Common myeloid progenitor, CD34-positive (primary cell): ENCODE data around the gene KRT76.

Experiments
- CTCF ChIA-PET: fragments of 350-600 bp; sonication (Branson Sonifier 250); formaldehyde crosslinking; loops from one replicate; lab custom pipeline; 2021; ENCODE audit warnings: antibody characterized with exemption; lab: Charles Lee
- POLR2A ChIA-PET: fragments of 350-600 bp; sonication (Branson Sonifier 250); formaldehyde crosslinking; loops from one replicate; lab custom pipeline; 2021; ENCODE audit warnings: antibody characterized with exemption; lab: Charles Lee
- DNase-seq, 3 donors: peaks; one replicate each; pipeline versions ENCODE4 v3.0.0 to v3.0.0-alpha.2; 2013
- H3K27ac ChIP-seq, 2 experiments: 1 replicate in 1 of 2; 2 replicates in 1 of 2; pipeline ENCODE4 v1.7.0; 2013; ENCODE audit warnings: inconsistent platforms in 2 of 2, low read length in 2 of 2, mild to moderate bottlenecking in 2 of 2, low read depth in 1 of 2, moderate library complexity in 1 of 2; ENCODE audit not compliant: severe bottlenecking in 2 of 2, insufficient read depth in 1 of 2, poor library complexity in 1 of 2
- H3K27me3 ChIP-seq, 5 experiments: replicated peaks in 2 of 5; 1 replicate in 3 of 5; 2 replicates in 2 of 5; pipeline versions ENCODE4 v1.6.1 to v1.7.0; 2013; ENCODE audit warnings: low read length in 4 of 5, mild to moderate bottlenecking in 2 of 5, moderate library complexity in 2 of 5, inconsistent platforms in 1 of 5; ENCODE audit not compliant: insufficient read depth in 5 of 5, control insufficient read depth in 4 of 5
- H3K36me3 ChIP-seq, 4 experiments: 1 replicate in 2 of 4; 2 replicates in 2 of 4; pipeline versions ENCODE4 v1.6.1 to v1.7.0; 2013; ENCODE audit warnings: low read length in 3 of 4, control low read depth in 1 of 4, mild to moderate bottlenecking in 1 of 4; ENCODE audit not compliant: control insufficient read depth in 4 of 4, insufficient read depth in 4 of 4
- H3K4me1 ChIP-seq, 4 experiments: 1 replicate in 3 of 4; 2 replicates in 1 of 4; pipeline versions ENCODE4 v1.6.1 to v1.7.1; 2013; ENCODE audit warnings: low read length in 3 of 4, mild to moderate bottlenecking in 3 of 4, control low read depth in 1 of 4, inconsistent platforms in 1 of 4, moderate library complexity in 1 of 4; ENCODE audit not compliant: control insufficient read depth in 4 of 4, insufficient read depth in 4 of 4; ENCODE audit errors: control extremely low read depth in 1 of 4
- H3K4me3 ChIP-seq, 7 experiments: 1 replicate in 4 of 7; 2 replicates in 3 of 7; pipeline versions ENCODE4 v1.5.1 to v1.7.0; 2013; ENCODE audit warnings: mild to moderate bottlenecking in 7 of 7, low read length in 6 of 7, moderate library complexity in 6 of 7, inconsistent platforms in 2 of 7, low read depth in 2 of 7, control low read depth in 1 of 7; ENCODE audit not compliant: insufficient read depth in 4 of 7, control insufficient read depth in 1 of 7; ENCODE audit errors: extremely low read depth in 1 of 7
- H3K9me3 ChIP-seq, 5 experiments: 1 replicate in 4 of 5; 2 replicates in 1 of 5; pipeline versions ENCODE4 v1.6.1 to v1.7.1; 2013; ENCODE audit warnings: low read length in 4 of 5, mild to moderate bottlenecking in 2 of 5, inconsistent platforms in 1 of 5, low read depth in 1 of 5, moderate library complexity in 1 of 5; ENCODE audit not compliant: control insufficient read depth in 4 of 5, insufficient read depth in 2 of 5; ENCODE audit errors: control extremely low read depth in 1 of 5
- WGBS: methylation state at CpG from one replicate; pipeline ENCODE4 v1.1.5; 2013; ENCODE audit not compliant: insufficient coverage; 5-methylcytosine and 5-hydroxymethylcytosine counted together

The KRT76 gene

GRCh38 chr12:52759218-52759617 lies 17.9 kb downstream of the KRT76 start:
- ChIA-PET POLR2A (no interaction called here), CTCF (no interaction called here)
- Histone ChIP-seq H3K27me3 (peaks cover 0 to 13% (median 8%) of the 10 kb centered on the region in 5 experiments), H3K4me3 (no peak overlapping the region), H3K36me3 (no peaks in the 10 kb centered on the region), H3K27ac (no peak overlapping the region), H3K4me1 (no peaks in the 10 kb centered on the region), H3K9me3 (peaks cover 0 to 33% (median 17%) of the 10 kb centered on the region in 5 experiments)
- 33% methylated on average over 1 of the region's 2 CpGs for WGBS
- no peak for DNase-seq

- Histone ChIP-seq H3K27ac (no peak overlapping the region), H3K9me3 (peaks cover 0 to 38% (median 17%) of the 10 kb centered on the region in 5 experiments), H3K36me3 (no peaks in the 10 kb centered on the region), H3K4me3 (no peak overlapping the region), H3K27me3 (peaks cover 0 to 22% (median 13%) of the 10 kb centered on the region in 5 experiments), H3K4me1 (no peaks in the 10 kb centered on the region)
- POLR2A ChIA-PET, result no interaction called here
- CTCF ChIA-PET, result interaction anchor here (1.7 kb wide), 1 partner anchor 15 kb away, joined by 4 read pairs; no protein-coding TSS in a partner anchor
- no peak for DNase-seq
- WGBS, result 57% methylated on average over 1 of the region's 1 CpG
These were observed 19.5 kb downstream of the KRT76 start for GRCh38 chr12:52757449-52758176.

- CTCF ChIA-PET, result no interaction called here
- H3K27me3 ChIP-seq, result peaks cover 0 to 26% (median 13%) of the 10 kb centered on the region in 5 experiments
- WGBS, result 91% methylated on average over 8 of the region's 8 CpGs
- no peak for DNase-seq
- H3K4me3 ChIP-seq, result no peak overlapping the region
- peaks cover 0 to 33% (median 13%) of the 10 kb centered on the region in 5 experiments for H3K9me3 ChIP-seq
- no peaks in the 10 kb centered on the region for H3K4me1 ChIP-seq
- POLR2A ChIA-PET, result no interaction called here
- H3K36me3 ChIP-seq, result no peaks in the 10 kb centered on the region
- H3K27ac ChIP-seq, result no peak overlapping the region
These were observed 20.7 kb downstream of the KRT76 start for GRCh38 chr12:52756281-52756960.

- ChIA-PET CTCF (no interaction called here), POLR2A (no interaction called here)
- Histone ChIP-seq H3K27me3 (peaks cover 0 to 33% (median 13%) of the 10 kb centered on the region in 5 experiments), H3K36me3 (no peaks in the 10 kb centered on the region), H3K9me3 (peaks cover 0 to 32% (median 11%) of the 10 kb centered on the region in 5 experiments), H3K4me3 (no peak overlapping the region), H3K27ac (no peak overlapping the region), H3K4me1 (no peaks in the 10 kb centered on the region)
- DNase-seq, result no peak
- 91% methylated on average over 3 of the region's 3 CpGs for WGBS
These were observed 21.6 kb downstream of the KRT76 start for GRCh38 chr12:52755533-52755932.

- Histone ChIP-seq H3K27me3 (peaks cover 0 to 38% (median 13%) of the 10 kb centered on the region in 5 experiments), H3K4me3 (no peak overlapping the region), H3K9me3 (peaks cover 0 to 18% (median 2%) of the 10 kb centered on the region in 5 experiments), H3K27ac (no peak overlapping the region), H3K4me1 (no peaks in the 10 kb centered on the region), H3K36me3 (no peaks in the 10 kb centered on the region)
- ChIA-PET POLR2A (no interaction called here), CTCF (no interaction called here)
- no peak for DNase-seq
These were observed 23.0 kb downstream of the KRT76 start for GRCh38 chr12:52754135-52754534.

- CTCF ChIA-PET, result no interaction called here
- 96% methylated on average over 3 of the region's 3 CpGs for WGBS
- DNase-seq, result no peak
These were observed 23.9 kb downstream of the KRT76 start for GRCh38 chr12:52753283-52753682.

GRCh38 chr12:52752516-52752915 lies 24.6 kb downstream of the KRT76 start:
- H3K4me1 ChIP-seq, result peaks cover 0 to 5% (median 1%) of the 10 kb centered on the region in 4 experiments
- POLR2A ChIA-PET, result no interaction called here
- H3K9me3 ChIP-seq, result peaks cover 0 to 7% (median 0%) of the 10 kb centered on the region in 5 experiments
- H3K27me3 ChIP-seq, result peaks cover 0 to 37% (median 11%) of the 10 kb centered on the region in 5 experiments
- H3K36me3 ChIP-seq, result no peaks in the 10 kb centered on the region
- 100% methylated on average over 2 of the region's 2 CpGs for WGBS
- no peak for DNase-seq
- H3K27ac ChIP-seq, result no peak overlapping the region
- CTCF ChIA-PET, result no interaction called here
- no peak overlapping the region for H3K4me3 ChIP-seq

More at GRCh38 chr12:52753283-52753682, 23.9 kb downstream of the KRT76 start:
- peaks cover 0 to 12% (median 0%) of the 10 kb centered on the region in 5 experiments for H3K9me3 ChIP-seq
- no peak overlapping the region for H3K27ac ChIP-seq
- no peaks in the 10 kb centered on the region for H3K36me3 ChIP-seq
- peaks cover 0 to 5% (median 1%) of the 10 kb centered on the region in 4 experiments for H3K4me1 ChIP-seq
- no peak overlapping the region for H3K4me3 ChIP-seq
- POLR2A ChIA-PET, result no interaction called here
- peaks cover 0 to 39% (median 13%) of the 10 kb centered on the region in 5 experiments for H3K27me3 ChIP-seq
